HEK293 (cell line): ENCODE measurements around the gene LEMD1.
"Not testable (repeated sequence)": the region's sequence is repeated elsewhere in the genome, so short reads cannot be mapped to it uniquely, and the experiment has no call there.

ENCODE experiments used
- CTCF ChIA-PET: fragments of 350-600 bp; formaldehyde crosslinking; extraction: SDS; loops from one replicate; lab custom pipeline; 2021; ENCODE audit warnings: antibody characterized with exemption; lab: Yijun Ruan, JAX
- POLR2A ChIA-PET: fragments of 300-600 bp; formaldehyde crosslinking; extraction: SDS; loops from one replicate; lab custom pipeline; 2020; ENCODE audit warnings: antibody characterized with exemption, inconsistent platforms; lab: Yijun Ruan, JAX
- H3K27ac ChIP-seq: fragments of 200-500 bp; sonication (Bioruptor generic); 2 replicates; pipeline ENCODE4 v1.5.1; 2014; ENCODE audit warnings: low read depth, low read length, control low read depth, inconsistent platforms; ENCODE audit errors: extremely low read depth
- H3K36me3 ChIP-seq, 2 experiments: fragments of 200-500 bp in 1 of 2; sonication (Bioruptor generic) in 1 of 2; 1 replicate in 1 of 2; 2 replicates in 1 of 2; pipeline ENCODE4 v1.5.1; 2014 to 2017; ENCODE audit warnings: inconsistent platforms in 2 of 2, low read length in 2 of 2; ENCODE audit not compliant: control insufficient read depth in 2 of 2, insufficient read depth in 1 of 2
- H3K4me1 ChIP-seq: fragments of 200-500 bp; sonication (Bioruptor generic); 2 replicates; pipeline ENCODE4 v1.5.1; 2014; ENCODE audit warnings: mild to moderate bottlenecking, low read length, inconsistent platforms; ENCODE audit not compliant: control insufficient read depth, insufficient read depth
- H3K4me3 ChIP-seq: 2 replicates; pipeline ENCODE4 v1.5.1; 2011; ENCODE audit warnings: low read depth, mild to moderate bottlenecking, control low read depth, low read length, moderate library complexity
- H3K9me3 ChIP-seq: fragments of 200-500 bp; sonication (Bioruptor generic); 2 replicates; pipeline ENCODE4 v1.5.1; 2014; ENCODE audit warnings: low read depth, low read length, inconsistent platforms; ENCODE audit not compliant: control insufficient read depth, insufficient read depth
- CTCF ChIP-seq: fragments of 450-650 bp; formaldehyde crosslinking; IDR thresholded peaks from 2 replicates; pipeline ENCODE4 v1.5.1; 2016; ENCODE audit warnings: missing biosample characterization, missing genetic modification characterization
- GLIS2 ChIP-seq: fragments of 450-650 bp; formaldehyde crosslinking; IDR thresholded peaks from 2 replicates; pipeline ENCODE4 v1.5.1; 2016; ENCODE audit warnings: missing biosample characterization, missing genetic modification characterization
- KLF17 ChIP-seq: fragments of 450-650 bp; formaldehyde crosslinking; IDR thresholded peaks from 2 replicates; pipeline ENCODE4 v1.5.1; 2016; ENCODE audit warnings: missing biosample characterization, missing genetic modification characterization
- KLF9 ChIP-seq: fragments of 450-650 bp; formaldehyde crosslinking; IDR thresholded peaks from 2 replicates; pipeline ENCODE4 v1.5.1; 2016; ENCODE audit warnings: missing biosample characterization, missing genetic modification characterization, low read depth
- PATZ1 ChIP-seq: fragments of 450-650 bp; formaldehyde crosslinking; IDR thresholded peaks from 2 replicates; pipeline ENCODE4 v1.5.1; 2016; ENCODE audit warnings: missing biosample characterization, missing genetic modification characterization
- PRDM1 ChIP-seq: fragments of 450-650 bp; formaldehyde crosslinking; IDR thresholded peaks from 2 replicates; pipeline ENCODE4; 2016; ENCODE audit warnings: missing biosample characterization, missing genetic modification characterization
- SP3 ChIP-seq: fragments of 450-650 bp; formaldehyde crosslinking; IDR thresholded peaks from 2 replicates; pipeline ENCODE4 v1.5.1; 2016; ENCODE audit warnings: missing biosample characterization, missing genetic modification characterization
- SP7 ChIP-seq: fragments of 450-650 bp; formaldehyde crosslinking; IDR thresholded peaks from 2 replicates; pipeline ENCODE4 v1.5.1; 2016; ENCODE audit warnings: missing biosample characterization, missing genetic modification characterization
- ZBTB17 ChIP-seq: fragments of 450-650 bp; formaldehyde crosslinking; IDR thresholded peaks from 2 replicates; pipeline ENCODE4 v1.5.1; 2016; ENCODE audit warnings: missing biosample characterization, missing genetic modification characterization
- ZBTB8A ChIP-seq: fragments of 450-650 bp; formaldehyde crosslinking; IDR thresholded peaks from 2 replicates; pipeline ENCODE4 v1.5.1; 2016; ENCODE audit warnings: missing biosample characterization, missing genetic modification characterization
- ZNF121 ChIP-seq: fragments of 450-650 bp; formaldehyde crosslinking; IDR thresholded peaks from 2 replicates; pipeline ENCODE4 v1.5.1; 2016; ENCODE audit warnings: missing biosample characterization, missing genetic modification characterization
- ZNF324 ChIP-seq: fragments of 450-650 bp; formaldehyde crosslinking; IDR thresholded peaks from 2 replicates; pipeline ENCODE4 v1.5.1; 2016; ENCODE audit warnings: missing biosample characterization, missing genetic modification characterization
- ZNF335 ChIP-seq: fragments of 450-650 bp; formaldehyde crosslinking; conservative IDR thresholded peaks from 2 replicates; pipeline ENCODE4 v1.5.1; 2016; ENCODE audit warnings: missing biosample characterization, missing genetic modification characterization
- ZNF341 ChIP-seq: fragments of 450-650 bp; formaldehyde crosslinking; IDR thresholded peaks from 2 replicates; pipeline ENCODE4; 2016; ENCODE audit warnings: low read depth, missing biosample characterization, missing genetic modification characterization
- ZNF366 ChIP-seq: fragments of 450-650 bp; formaldehyde crosslinking; conservative IDR thresholded peaks from 2 replicates; pipeline ENCODE4 v1.5.1; 2016; ENCODE audit warnings: missing biosample characterization, missing genetic modification characterization
- ZNF391 ChIP-seq: fragments of 450-650 bp; formaldehyde crosslinking; IDR thresholded peaks from 2 replicates; pipeline ENCODE4 v1.5.1; 2016; ENCODE audit warnings: low read depth, missing biosample characterization, missing genetic modification characterization, borderline replicate concordance
- ZNF394 ChIP-seq: fragments of 450-650 bp; formaldehyde crosslinking; IDR thresholded peaks from 2 replicates; pipeline ENCODE4 v1.5.1; 2016; ENCODE audit warnings: missing biosample characterization, missing genetic modification characterization, mild to moderate bottlenecking, moderate library complexity, borderline replicate concordance
- ZNF488 ChIP-seq: fragments of 450-650 bp; formaldehyde crosslinking; IDR thresholded peaks from 2 replicates; pipeline ENCODE4 v1.5.1; 2016; ENCODE audit warnings: missing biosample characterization, missing genetic modification characterization
- ZNF561 ChIP-seq: fragments of 450-650 bp; IDR thresholded peaks from 2 replicates; pipeline ENCODE4 v1.5.1; 2018; ENCODE audit warnings: missing biosample characterization, missing genetic modification characterization, borderline replicate concordance
- ZNF629 ChIP-seq: fragments of 450-650 bp; formaldehyde crosslinking; IDR thresholded peaks from 2 replicates; pipeline ENCODE4 v1.5.1; 2017; ENCODE audit warnings: missing biosample characterization, missing genetic modification characterization
- ZNF654 ChIP-seq: fragments of 450-650 bp; formaldehyde crosslinking; IDR thresholded peaks from 2 replicates; pipeline ENCODE4 v1.5.1; 2016; ENCODE audit warnings: low read depth, missing biosample characterization, missing genetic modification characterization
- ZNF837 ChIP-seq: fragments of 450-650 bp; formaldehyde crosslinking; IDR thresholded peaks from 2 replicates; pipeline ENCODE4 v1.5.1; 2016; ENCODE audit warnings: missing biosample characterization, missing genetic modification characterization
- ZSCAN16 ChIP-seq: fragments of 450-650 bp; formaldehyde crosslinking; IDR thresholded peaks from 2 replicates; pipeline ENCODE4 v1.5.1; 2016; ENCODE audit warnings: missing biosample characterization, missing genetic modification characterization
- ZSCAN30 ChIP-seq: fragments of 450-650 bp; IDR thresholded peaks from 2 replicates; pipeline ENCODE4 v1.5.1; 2018; ENCODE audit warnings: missing biosample characterization, mild to moderate bottlenecking, missing genetic modification characterization, moderate library complexity
- ZXDB ChIP-seq: fragments of 450-650 bp; formaldehyde crosslinking; IDR thresholded peaks from 2 replicates; pipeline ENCODE4 v1.5.1; 2016; ENCODE audit warnings: missing biosample characterization, missing genetic modification characterization

The LEMD1 gene

GRCh38 chr1:205432692-205433091, 10.8 kb upstream of the LEMD1 start:
- H3K36me3 ChIP-seq, H3K4me3 ChIP-seq, H3K27ac ChIP-seq, POLR2A ChIA-PET, H3K9me3 ChIP-seq, H3K4me1 ChIP-seq: not testable (repeated sequence)
- CTCF ChIA-PET = interaction anchor here (0.6 to 5.0 kb wide), 5 partner anchors 8 to 200 kb away, joined by 3 to 27 read pairs (median 6); no protein-coding TSS in a partner anchor
- peak; percentile 95 for TF ChIP-seq ZNF121 (tag by site-specific recombination)

GRCh38 chr1:205432116-205432515, 10.3 kb upstream of the LEMD1 start:
- ChIA-PET POLR2A (no interaction called here), CTCF (interaction anchor here (0.6 to 5.0 kb wide), 13 partner anchors 8 to 200 kb away, joined by 3 to 46 read pairs (median 8); partner anchors contain the start of genes BLACAT1 and LEMD1)
- Histone ChIP-seq H3K27ac (no peak overlapping the region), H3K9me3 (no peaks in the 10 kb centered on the region), H3K4me1 (no peaks in the 10 kb centered on the region), H3K4me3 (no peak overlapping the region), H3K36me3 (no peaks in the 10 kb centered on the region)
- no peak for TF ChIP-seq ZNF335 (tag by site-specific recombination)

GRCh38 chr1:205430696-205431305, 8.9 kb upstream of the LEMD1 start:
- 0 out of 2 replicates have a peak, but pooled peaks cover 2% of the 10 kb centered on the region for H3K4me1 ChIP-seq
- ChIA-PET POLR2A (interaction anchor here (0.7 to 1.3 kb wide), 3 partner anchors 10 to 18 kb away, joined by 3 read pairs; no protein-coding TSS in a partner anchor), CTCF (interaction anchor here (0.6 to 5.0 kb wide), 47 partner anchors 9 to 598 kb away, joined by 3 to 46 read pairs (median 4); partner anchors contain the start of genes BLACAT1, ELK4, KLHDC8A and LEMD1)
- peak overlapping the region; percentile 46 for H3K4me3 ChIP-seq
- no peaks in the 10 kb centered on the region for H3K9me3 ChIP-seq
- no peak overlapping the region for H3K27ac ChIP-seq
- H3K36me3 ChIP-seq = no peaks in the 10 kb centered on the region
- TF ChIP-seq ZSCAN30 (tag by site-specific recombination) (peak; percentile 63; the same call in 1 of the 2 replicates), ZBTB17 (peak; percentile 35; the same call in 1 of the 2 replicates), PRDM1 (0 out of 2 replicates have a peak, but pooled peaks have one; percentile 40), ZBTB8A (tag by site-specific recombination) (peak; percentile 32; the same call in 1 of the 2 replicates), ZNF394 (tag by site-specific recombination) (no peak), SP3 (tag by site-specific recombination) (peak; percentile 53; the same call in 1 of the 2 replicates), GLIS2 (tag by site-specific recombination) (peak; percentile 73), ZNF391 (tag by site-specific recombination) (no peak), ZNF837 (tag by site-specific recombination) (no peak), ZNF654 (tag by site-specific recombination) (peak; percentile 69), KLF9 (peak; percentile 75), PATZ1 (peak; percentile 81), SP7 (tag by site-specific recombination) (peak; percentile 27; the same call in 1 of the 2 replicates), ZNF324 (tag by site-specific recombination) (0 out of 2 replicates have a peak, but pooled peaks have one; percentile 22), ZNF366 (tag by site-specific recombination) (peak; percentile 45; the same call in 1 of the 2 replicates), KLF17 (tag by site-specific recombination) (no peak), ZXDB (no peak), ZNF629 (tag by site-specific recombination) (peak; percentile 51; the same call in 1 of the 2 replicates), ZNF121 (tag by site-specific recombination) (no peak), ZNF341 (tag by site-specific recombination) (peak; percentile 74), ZSCAN16 (tag by site-specific recombination) (no peak), ZNF561 (tag by site-specific recombination) (peak; percentile 53; the same call in 1 of the 2 replicates), ZNF335 (tag by site-specific recombination) (peak; percentile 74), CTCF (tag by site-specific recombination) (peak; percentile 93), ZNF488 (tag by site-specific recombination) (no peak)
